Activated CD8-positive, alpha-beta memory T cell treated with anti-CD3 and anti-CD28 coated beads for 4 hours (primary cell): ENCODE data around the gene GYPB.
"Not testable (repeated sequence)": the region's sequence is repeated elsewhere in the genome, so short reads cannot be mapped to it uniquely, and the experiment has no call there.

ENCODE experiments used
- DNase-seq, 2 donors: peaks; one replicate each; pipeline ENCODE4 v3.0.0-alpha.2; 2020; ENCODE audit warnings: low read depth in 2 of 2

Gene GYPB

DNA sequence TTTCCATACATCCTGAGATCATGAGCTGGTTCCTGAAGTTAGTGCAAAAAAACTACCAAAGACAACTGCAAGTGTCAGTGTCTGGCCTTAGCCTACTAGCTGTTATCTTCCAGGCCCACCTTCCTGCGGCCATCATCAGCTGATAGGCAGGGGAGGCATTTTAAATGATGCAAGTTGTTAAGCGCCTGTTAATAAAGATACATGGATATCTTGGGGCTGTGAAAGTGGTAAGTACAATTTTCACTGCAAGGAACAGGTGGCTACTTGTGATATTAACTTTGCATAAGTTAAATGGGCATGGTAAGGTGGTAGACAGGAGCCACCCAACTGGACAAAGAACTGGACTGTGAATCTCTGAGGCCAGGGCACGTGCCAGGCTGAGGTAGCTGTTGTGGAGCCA is at the start of gene GYPB:
TSS of gene GYPB (minus strand) at position 104 of the 400 bp plus-strand sequence. CDS start at position 11, 93 bp downstream.
- not testable (repeated sequence) for DNase-seq

DNA sequence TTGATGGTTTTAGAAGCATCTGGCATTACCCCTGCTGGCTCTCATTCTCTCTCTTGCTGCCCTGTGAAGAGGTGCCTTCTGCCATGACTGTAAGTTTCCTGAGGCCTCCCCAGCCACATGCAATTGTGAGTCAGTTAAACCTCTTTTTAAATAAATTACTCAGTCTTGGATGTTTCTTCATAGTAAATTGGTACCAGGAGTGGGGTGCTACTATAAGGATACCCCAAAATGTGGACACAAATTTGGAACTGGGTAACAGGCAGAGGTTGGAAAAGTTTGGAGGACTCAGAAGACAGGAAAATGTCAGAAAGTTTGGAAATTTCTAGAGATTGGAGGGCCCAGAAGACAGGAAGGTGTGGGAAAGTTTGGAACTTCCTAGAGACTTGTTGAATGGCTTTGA is 42.4 kb upstream of the GYPB start:
- DNase-seq = not testable (repeated sequence)

DNA sequence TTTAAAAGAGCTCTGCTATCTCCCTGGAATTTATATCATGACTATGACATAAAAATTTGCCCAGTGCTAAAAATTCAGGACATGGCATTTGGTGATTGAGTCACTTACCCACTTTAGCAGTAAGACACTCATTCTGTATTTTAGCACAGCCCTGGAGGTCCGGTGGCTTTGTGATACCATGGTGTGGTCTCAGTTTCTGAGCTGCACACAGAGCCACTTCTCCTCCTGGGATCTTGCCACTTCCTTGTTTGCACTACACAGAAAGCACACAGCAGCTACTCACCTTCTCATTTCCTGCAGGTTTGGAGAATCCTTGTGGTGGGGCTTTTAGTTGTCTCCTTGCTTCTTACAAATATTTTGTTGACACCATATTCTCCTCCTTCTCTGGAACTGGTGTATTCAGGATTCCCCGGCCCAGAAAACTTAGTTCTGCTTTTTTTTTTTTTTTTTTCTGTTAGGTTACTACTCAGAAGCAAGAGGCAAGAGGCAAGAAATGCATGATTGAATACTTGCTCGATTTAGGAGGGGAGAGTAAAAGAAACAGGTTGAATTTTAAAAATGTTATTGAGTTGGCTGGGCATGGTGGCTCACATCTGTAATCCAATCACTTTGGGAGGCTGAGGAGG is 41.2 kb upstream of the GYPB start:
- DNase-seq = not testable (repeated sequence)

DNA sequence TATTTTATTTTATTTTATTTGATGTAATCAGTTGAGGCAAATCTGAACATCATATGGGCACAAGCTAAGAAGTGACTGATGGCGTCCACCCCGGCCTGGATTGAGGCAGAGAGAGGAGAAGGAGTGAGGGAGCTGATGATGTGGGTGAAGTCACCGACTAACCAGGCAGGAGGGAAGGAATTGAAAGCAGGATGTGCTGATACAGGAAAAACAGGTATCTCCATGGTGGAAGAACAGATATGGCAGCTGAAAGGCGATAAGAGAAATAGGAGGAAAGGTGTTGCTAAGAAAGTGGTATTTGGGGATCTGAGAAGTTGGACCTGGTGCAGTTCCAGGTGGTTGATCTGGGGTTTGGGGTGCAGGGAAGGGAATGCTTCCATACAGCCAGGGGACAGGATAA is 37.6 kb upstream of the GYPB start:
- DNase-seq = no peak

DNA sequence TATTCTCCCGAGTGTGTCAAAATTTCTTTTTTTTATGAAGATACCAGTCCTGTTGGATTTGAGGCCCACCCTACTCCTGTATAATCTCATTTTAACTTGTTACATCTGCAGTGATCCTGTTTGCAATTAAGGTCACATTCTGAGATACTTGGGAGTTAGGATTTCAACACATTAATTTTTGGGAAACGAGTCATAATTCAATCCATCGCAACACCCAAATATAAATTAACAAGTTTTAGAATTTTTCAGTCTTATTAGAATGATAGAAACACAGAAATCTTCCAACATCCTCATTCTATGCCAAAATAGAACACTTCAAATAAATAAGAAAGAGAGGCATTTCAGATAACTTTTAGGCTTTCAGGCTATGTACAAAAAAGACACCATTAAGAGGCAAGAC is 36.2 kb upstream of the GYPB start:
- not testable (repeated sequence) for DNase-seq

DNA sequence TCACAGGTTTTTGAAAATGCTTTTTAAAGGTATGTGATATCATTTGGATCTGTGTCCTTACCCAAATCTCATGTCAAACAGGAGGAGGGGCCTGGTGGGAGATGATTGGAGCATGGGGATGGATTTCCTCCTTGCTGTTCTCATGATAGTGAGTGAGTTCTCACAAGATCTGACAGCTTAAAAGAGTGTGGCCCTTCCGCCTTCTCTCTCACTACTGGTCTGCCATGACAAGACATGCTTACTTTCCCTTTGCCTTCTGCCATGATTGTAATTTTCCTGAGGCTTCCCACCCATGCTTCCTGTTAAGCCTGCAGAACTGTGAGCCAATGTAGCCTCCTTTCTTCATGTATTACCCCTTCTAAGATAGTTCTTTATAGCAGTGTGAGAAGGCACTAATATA is 32.3 kb upstream of the GYPB start:
- not testable (repeated sequence) for DNase-seq

DNA sequence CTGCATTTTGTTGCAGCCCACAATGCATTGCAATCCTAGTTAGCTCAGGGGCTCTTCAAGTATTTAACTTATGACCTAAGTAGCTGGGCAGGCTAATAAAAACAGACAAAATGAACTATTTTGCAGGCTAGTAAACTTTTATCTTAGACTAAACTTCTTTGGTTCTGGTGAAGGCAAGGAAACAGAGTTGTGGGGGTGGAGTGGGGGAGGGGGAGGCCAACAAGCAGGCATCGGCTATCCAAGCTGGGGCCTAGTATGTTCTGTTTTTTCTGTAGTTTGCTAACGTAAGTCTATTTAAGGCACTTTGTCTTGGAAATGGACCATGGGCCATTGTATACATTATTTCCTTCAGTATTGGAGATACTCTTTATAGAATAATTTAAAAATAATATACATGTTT is 31.5 kb upstream of the GYPB start:
- DNase-seq = not testable (repeated sequence)

DNA sequence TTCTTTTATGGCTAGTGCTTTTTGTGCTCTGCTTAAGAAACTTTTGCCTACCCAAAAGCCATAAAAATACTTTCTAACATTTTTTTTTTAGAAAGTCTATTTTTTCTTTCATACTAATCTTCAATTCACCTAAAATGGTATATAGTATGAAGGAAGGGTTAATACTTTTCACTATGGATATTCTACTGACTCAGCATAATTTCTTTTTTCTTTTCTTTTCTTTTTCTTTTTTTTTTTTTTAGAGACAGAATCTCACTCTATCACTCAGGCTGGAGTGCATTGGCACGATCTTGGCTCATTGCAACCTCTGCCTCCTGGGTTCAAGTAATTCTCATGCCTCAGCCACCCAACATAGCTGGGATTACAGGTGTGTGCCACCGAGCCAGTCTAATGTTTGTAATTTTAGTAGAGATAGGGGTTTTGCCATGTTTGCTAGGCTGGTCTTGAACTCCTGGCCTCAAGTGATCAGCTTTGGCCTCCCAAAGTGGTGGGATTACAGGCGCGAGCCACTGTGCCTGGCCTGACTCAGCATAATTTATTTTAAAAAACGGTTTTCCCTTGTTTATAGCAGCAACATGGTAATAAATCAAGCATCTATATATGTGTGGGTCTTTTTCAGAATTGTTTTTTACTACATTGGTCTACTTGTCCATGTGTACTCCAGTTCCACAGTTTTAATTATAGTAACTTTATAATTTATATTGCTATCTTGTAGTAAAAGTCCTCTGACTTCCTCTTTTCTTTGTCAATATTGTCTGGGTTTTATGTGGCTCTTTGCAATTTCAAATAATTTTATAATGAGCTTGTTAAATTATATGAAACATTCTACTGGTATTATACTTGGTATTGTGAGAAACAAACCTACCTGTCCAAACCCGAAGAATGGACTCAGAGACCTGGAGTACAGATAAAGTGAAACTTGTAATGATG is 30.6 kb upstream of the GYPB start:
- not testable (repeated sequence) for DNase-seq

DNA sequence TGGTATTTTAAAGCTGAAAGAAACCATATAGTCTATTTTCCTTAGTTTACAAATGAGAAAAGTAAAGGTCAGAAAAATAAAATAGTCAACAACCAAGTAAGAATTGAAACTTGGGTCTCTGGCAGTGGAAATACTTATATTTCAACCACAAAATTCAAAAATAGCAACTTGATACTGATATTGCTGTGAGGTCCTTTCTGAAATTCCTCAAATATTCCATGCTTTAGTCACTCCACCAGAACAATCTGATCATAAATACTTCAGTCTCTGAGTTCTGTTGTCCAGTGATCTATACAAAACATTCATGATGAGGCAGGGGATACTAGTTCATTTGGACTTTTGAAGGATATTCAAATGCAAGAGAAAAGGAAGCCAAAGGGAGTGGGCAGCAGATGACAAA is 25.8 kb upstream of the GYPB start:
- not testable (repeated sequence) for DNase-seq

DNA sequence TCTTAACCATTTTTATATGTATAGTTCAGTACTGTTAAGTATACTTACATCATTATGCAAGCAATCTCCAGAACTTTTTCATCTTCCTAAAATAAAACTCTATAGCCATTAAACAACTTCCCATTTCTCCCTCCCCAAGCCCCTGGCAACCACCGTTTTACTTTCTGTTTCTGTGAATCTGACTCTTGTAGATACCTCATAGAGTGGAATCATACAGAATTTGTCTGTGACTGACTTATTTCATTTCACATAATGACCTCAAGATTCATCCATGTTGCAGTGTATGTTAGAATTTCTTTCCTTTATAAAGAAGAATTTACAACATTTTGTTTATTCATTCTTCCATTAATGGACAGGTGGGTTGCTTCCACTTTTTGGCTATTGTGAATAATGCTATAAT is 13.4 kb upstream of the GYPB start:
- DNase-seq = not testable (repeated sequence)

DNA sequence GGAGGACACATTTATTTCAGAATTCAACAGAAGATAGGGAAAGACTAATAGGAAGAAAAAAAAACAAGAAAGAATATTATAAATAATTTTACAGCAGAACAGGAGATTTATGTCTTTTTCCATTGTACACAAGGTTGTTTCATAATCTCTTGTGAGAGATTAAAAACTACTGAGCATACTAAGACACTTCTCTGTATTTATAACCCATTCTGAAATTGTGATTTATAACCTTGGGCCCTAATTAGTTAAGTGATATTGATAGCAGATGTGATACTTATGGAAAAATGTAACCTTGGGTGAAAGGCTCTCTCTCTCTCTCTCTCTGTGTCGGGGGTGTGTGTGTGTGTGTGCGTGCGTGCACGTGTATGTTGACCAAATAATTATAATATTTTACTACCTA is 12.7 kb upstream of the GYPB start:
- DNase-seq = not testable (repeated sequence)

DNA sequence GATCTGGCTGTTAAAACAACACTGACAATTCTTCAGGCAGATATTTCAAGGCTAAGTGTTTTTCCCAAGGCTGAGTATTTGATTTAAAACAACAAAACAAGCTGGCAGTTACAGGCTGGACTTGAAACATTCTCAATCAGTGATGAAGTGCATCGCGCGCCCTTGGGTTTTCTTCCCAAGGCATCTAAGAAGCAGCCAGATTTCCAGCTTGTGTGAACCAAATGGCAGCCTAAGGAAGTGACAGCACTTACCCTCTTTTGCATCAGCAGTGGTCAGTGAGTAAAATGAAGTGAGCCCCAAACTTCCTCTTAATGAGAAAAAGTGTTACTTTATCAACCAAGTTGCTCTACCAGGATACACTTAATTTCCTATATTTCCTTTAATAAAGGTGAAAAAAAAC is 12.2 kb upstream of the GYPB start:
- DNase-seq = not testable (repeated sequence)

DNA sequence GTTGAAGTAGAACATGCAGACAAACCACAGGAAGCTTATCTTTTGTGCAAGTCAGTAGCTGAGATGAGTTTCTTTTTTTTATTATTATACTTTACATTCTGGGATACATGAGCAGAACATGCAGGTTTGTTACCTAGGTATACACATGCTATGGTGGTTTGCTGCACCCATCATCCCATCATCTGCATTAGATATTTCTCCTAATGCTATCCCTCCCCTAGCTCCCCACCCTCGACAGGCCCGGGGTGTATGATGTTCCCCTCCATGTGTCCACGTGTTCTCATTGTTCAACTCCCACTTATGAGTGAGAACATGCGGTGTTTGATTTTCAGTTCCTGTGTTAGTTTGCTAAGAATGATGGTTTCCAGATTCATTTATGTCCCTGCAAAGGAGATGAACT is 11.5 kb upstream of the GYPB start:
- not testable (repeated sequence) for DNase-seq

DNA sequence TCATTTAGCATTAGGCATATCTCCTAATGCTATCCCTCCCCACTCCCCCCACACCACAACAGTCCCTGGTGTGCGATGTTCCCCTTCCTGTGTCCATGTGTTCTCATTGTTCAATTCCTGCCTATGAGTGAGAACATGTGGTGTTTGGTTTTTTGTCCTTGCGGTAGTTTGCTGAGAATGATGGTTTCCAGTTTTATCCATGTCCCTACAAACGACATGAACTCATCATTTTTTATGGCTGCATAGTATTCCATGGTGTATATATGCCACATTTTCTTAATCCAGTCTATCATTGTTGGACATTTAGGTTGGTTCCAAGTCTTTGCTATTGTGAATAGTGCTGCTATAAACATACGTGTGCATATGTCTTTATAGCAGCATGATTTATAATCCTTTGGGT is 7.5 kb upstream of the GYPB start:
- DNase-seq = not testable (repeated sequence)

DNA sequence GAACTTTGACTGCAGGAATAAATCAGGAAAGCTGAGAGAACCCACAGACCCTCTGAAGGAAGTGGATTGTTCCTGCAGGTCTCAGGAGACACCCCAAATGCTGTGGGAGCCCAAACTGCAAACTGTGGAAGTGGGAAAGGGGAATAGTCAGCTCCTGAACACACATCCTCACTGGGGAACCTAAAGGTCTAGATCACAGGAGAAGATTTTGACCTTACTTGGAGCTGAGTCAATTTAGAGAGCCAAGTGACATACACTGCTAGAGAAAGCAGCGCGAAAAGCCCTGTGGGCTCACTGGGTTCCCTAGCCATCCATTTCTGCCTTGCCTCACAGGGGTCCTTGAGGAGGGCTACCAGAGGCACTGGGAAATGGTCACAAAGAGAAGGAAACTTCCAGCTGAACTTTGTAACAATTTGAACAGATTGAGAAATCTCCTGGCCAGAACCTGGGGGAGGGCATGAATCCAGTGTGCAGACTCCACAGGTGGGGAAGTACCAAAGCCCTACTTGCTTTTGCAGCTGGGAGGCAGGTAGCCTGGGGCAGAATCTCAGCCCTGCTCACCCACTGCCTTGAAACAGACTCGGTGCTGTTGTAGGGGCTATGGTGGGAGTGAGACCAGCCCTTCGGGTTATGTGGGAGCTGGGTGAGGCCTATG is 5.3 kb upstream of the GYPB start:
- not testable (repeated sequence) for DNase-seq

DNA sequence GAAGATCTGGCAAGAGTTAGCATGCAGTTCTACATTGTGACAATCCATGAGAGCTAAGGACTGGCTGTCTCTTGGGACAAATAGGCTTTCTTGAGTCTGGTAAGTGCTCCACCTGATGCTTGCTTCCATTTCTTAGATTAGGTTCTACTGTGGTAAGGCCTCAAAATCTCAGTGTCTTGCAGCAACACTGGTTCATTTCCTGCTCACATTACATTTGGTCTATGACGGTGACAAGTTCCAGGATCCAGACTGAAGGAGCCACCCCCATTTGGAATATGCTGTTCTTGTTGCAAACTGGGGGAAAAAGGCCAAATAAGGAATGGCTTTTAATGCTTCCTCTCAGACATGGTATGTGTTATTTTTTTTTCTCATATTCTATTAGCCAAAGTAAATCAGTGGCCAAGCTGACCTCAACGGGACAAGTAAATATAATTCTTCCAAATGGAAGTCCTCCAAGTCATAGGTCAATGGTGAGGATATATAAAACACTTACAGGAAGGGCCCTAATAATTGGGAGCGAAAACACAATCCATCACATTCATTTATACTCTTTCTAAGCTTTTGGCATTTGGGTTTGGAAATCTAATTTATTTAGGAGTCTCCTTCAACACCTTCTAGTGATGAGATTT is 3.7 kb upstream of the GYPB start:
- not testable (repeated sequence) for DNase-seq

DNA sequence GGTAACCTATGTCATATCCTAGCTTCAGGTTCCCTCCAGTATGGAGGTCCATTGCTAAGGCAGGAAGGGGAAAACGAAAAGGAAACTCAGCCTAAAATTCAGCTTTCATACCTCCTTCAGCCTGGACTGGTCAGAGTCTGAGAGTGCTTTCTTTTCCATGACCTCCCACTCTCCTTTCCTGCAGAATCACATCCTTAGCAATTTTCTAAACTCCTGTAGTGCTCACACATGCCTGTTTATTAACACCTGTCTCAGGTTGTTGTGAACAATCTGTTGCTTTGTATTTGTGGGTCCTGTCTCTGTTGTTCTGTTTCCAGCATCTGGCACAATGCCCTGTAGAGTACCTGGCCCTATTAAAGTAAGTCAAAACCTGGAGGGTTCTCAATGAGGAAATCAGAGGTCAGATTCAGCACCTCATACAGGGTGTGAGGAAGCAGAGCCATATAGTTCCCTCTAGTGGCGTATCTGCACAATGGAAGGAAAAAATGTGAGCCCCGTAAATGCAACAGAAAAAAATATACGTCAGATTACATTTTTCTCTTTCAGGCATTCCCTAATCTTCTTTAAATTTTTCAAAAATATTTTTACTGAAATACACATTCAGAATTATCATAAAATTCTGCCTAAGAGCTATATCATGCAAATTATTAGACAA is 2.3 kb upstream of the GYPB start:
- DNase-seq = not testable (repeated sequence)

DNA sequence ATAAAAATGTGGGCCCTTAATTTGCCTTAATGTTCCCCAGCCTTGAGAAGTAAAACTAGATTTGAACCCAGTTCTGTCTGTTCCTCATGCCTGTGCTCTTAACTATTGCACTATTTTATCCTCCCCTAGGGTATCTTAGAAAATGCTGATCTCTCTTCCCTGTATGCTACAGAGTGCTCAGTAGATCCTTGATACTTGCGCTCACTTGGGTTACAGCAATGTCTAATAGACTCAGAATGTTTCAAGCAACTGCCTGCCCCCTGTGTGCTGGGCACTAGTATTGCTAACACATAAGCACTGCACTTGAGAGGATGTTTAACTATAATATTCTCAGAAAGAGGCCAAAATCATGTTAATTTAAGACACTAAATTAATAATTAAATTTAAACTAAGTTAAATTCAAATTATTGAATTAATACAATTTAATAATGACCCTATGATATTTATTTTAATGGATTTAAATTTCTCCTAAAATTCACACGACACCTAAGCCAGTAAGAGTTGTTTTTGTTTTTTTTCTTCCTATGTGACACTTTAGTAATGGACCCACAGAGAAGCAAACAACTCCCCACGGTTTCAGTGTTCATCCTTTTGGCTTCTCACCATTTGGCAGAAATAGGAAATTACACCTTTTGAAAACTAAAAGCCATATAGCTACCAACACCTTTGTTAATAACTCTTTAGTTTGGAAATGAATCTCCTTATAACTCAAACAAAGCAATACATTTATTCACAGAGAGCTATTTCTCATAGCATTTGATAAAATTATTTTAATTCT is 768 bp downstream of the GYPB start:
- DNase-seq = not testable (repeated sequence)

DNA sequence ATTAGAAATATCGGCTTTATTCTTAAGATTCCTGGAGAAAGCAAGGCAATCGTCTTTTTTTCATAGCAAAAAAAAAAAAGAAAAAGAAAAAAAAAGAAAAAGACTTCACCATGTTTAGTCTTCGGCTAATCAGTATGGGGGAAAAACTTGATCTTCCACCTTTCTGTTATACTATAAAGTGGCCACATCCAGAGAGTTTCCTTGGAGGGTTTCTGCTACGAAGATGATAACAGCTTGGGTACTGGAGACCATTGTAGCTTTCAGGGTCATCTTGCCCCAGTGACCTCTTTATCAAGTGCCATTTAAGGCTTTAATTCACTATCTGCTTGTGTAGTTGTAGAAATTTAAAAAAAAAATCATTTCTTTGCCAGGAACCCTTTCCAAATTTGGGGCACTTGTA is 1.9 kb downstream of the GYPB start:
- DNase-seq = not testable (repeated sequence)

DNA sequence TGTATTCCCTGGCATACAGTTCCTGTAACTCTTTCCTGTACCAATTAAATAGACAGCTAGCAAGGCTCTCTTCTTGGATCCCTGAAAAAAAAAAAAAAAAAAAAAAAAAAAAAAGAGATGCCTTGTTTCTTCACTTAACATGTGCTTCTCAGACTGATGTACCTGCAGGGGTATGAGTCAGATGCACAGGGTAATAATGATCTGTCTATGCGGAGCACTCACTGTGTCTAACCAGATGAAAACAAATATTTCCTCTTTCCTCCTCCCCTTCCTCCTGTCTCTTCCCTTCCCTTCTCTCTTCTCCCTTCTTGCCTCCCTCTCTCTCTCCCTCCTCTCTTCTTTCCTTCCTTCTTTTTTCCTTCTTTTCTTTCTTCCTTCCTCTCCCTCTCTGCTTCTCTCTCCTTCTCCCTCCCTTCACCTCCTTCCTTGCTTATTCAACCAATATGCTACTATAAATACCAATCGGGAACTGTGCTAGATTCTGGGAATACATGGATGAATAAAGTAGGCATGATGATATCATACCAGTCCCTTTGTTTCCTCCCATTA is 3.0 kb downstream of the GYPB start:
- not testable (repeated sequence) for DNase-seq
